A549 (cell line): ENCODE data around the gene SERPINE3.

Experiments used
- CHD4 ChIP-seq: fragments of 200-600 bp; sonication (generic); IDR thresholded peaks from 2 replicates; pipeline ENCODE4 v1.6.1; 2016; ENCODE audit warnings: antibody characterized with exemption, mild to moderate bottlenecking, borderline replicate concordance
- CTCF ChIP-seq: fragments of >200 bp; sonication (Bioruptor Twin); formaldehyde crosslinking; IDR thresholded peaks from 3 replicates; pipeline ENCODE4 v1.5.1; 2016
- ESRRA ChIP-seq: fragments of 150-350 bp; IDR thresholded peaks from 2 replicates; pipeline ENCODE4 v1.6.1; 2014; ENCODE audit warnings: mild to moderate bottlenecking, low read length, borderline replicate concordance
- HDAC2 ChIP-seq: fragments of 200-600 bp; sonication (generic); IDR thresholded peaks from 2 replicates; pipeline ENCODE4 v1.6.1; 2016
- HMGXB4 ChIP-seq: fragments of 250-450 bp; sonication (Bioruptor Pico); IDR thresholded peaks from 2 replicates; pipeline ENCODE4 v1.5.0; 2021; ENCODE audit warnings: mild to moderate bottlenecking, moderate library complexity, borderline replicate concordance
- MAX ChIP-seq: IDR thresholded peaks from 2 replicates; pipeline ENCODE4 v1.6.1; 2012
- MYC ChIP-seq: IDR thresholded peaks from 2 replicates; pipeline ENCODE4 v1.6.1; 2012; ENCODE audit warnings: mild to moderate bottlenecking, inconsistent platforms, low read length, improper control_type of control experiment, borderline replicate concordance
- POLR2A ChIP-seq: IDR thresholded peaks from 2 replicates; pipeline ENCODE4 v1.6.1; 2012; ENCODE audit warnings: mild to moderate bottlenecking, low read length
- POLR2AphosphoS2 ChIP-seq: conservative IDR thresholded peaks from 2 replicates; pipeline ENCODE4 v1.6.1; 2012; ENCODE audit warnings: low read length, improper control_type of control experiment, inconsistent platforms
- RCOR1 ChIP-seq: fragments of 150-350 bp; IDR thresholded peaks from 2 replicates; pipeline ENCODE4 v1.6.1; 2014; ENCODE audit warnings: antibody characterized with exemption, low read length, low read depth
- ZNF302 ChIP-seq: fragments of 250-450 bp; sonication (Bioruptor Pico); IDR thresholded peaks from 2 replicates; pipeline ENCODE4 v1.9.0; 2021; ENCODE audit warnings: inconsistent platforms, mild to moderate bottlenecking, moderate library complexity

- no peak for TF ChIP-seq MAX
- TF ChIP-seq POLR2A, result no peak
- no peak for TF ChIP-seq MYC
- no peak for TF ChIP-seq CTCF
- no peak for TF ChIP-seq ZNF302
- no peak for TF ChIP-seq POLR2AphosphoS2
- TF ChIP-seq HDAC2, result no peak
- TF ChIP-seq CHD4, result no peak
- no peak for TF ChIP-seq RCOR1
- no peak for TF ChIP-seq ESRRA
- TF ChIP-seq HMGXB4 (CRISPR knock-in tag), result no peak
Measured at GRCh38 chr13:51329606-51330005, 9.9 kb upstream of the SERPINE3 start.
